ENCODE results near the gene SLCO1B1.

The SLCO1B1 gene

GRCh38 chr12:21220266-21220665, 89.3 kb downstream of the SLCO1B1 start:
- no peak for DNase-seq (ENCODE audit: low spot score)

GRCh38 chr12:21221072-21221471, 90.1 kb downstream of the SLCO1B1 start:
- DNase-seq (ENCODE audit: low spot score), result no peak

GRCh38 chr12:21221778-21222177, 90.8 kb downstream of the SLCO1B1 start:
- DNase-seq (ENCODE audit: low spot score), result no peak

GRCh38 chr12:21223930-21224329, 92.9 kb downstream of the SLCO1B1 start:
- no peak for DNase-seq (ENCODE audit: low spot score)

- DNase-seq (ENCODE audit: low spot score), result no peak
Measured at GRCh38 chr12:21234395-21234794, 103.4 kb downstream of the SLCO1B1 start.

GRCh38 chr12:21239866-21240265, 108.9 kb downstream of the SLCO1B1 start:
- DNase-seq (ENCODE audit: low spot score), result no peak

GRCh38 chr12:21248679-21249078, 117.7 kb downstream of the SLCO1B1 start:
- peak; percentile 44 for DNase-seq (ENCODE audit: low spot score)

- no peak for DNase-seq (ENCODE audit: low spot score)
Measured at GRCh38 chr12:21252070-21252469, 121.1 kb downstream of the SLCO1B1 start.

GRCh38 chr12:21257172-21257571, 126.2 kb downstream of the SLCO1B1 start:
- no peak for DNase-seq (ENCODE audit: low spot score)

GRCh38 chr12:21264232-21264631, 133.2 kb downstream of the SLCO1B1 start:
- no peak for DNase-seq (ENCODE audit: low spot score)

GRCh38 chr12:21265932-21266331, 134.9 kb downstream of the SLCO1B1 start:
- DNase-seq (ENCODE audit: low spot score), result no peak

- no peak for DNase-seq (ENCODE audit: low spot score)
Measured at GRCh38 chr12:21276826-21277225, 145.8 kb downstream of the SLCO1B1 start.
